OCI-LY3 (cell line): Measurements from ENCODE around the gene SOX15.

Source experiments
- H2AFZ ChIP-seq: fragments of 200-600, 300-600 bp; shearing (Covaris generic); 2 replicates; pipeline ENCODE4 v1.6.0; 2014; ENCODE audit warnings: antibody characterized with exemption, low read depth, low read length
- H3K27ac ChIP-seq: fragments of 200-600, 300-600 bp; sonication (generic); 2 replicates; pipeline ENCODE4 v1.5.1; 2014; ENCODE audit warnings: mild to moderate bottlenecking, low read length, moderate library complexity, mixed read lengths
- H3K27me3 ChIP-seq: fragments of 200-600, 300-600 bp; sonication (generic); 2 replicates; pipeline ENCODE4 v1.6.1; 2014; ENCODE audit warnings: low read depth, low read length, mixed read lengths
- H3K36me3 ChIP-seq: fragments of 200-600, 300-600 bp; sonication (generic); replicated peaks from 2 replicates; pipeline ENCODE3; 2014; ENCODE audit warnings: low read depth, low read length, mixed read lengths
- H3K4me1 ChIP-seq: fragments of 300-600, 200-600 bp; sonication (generic); 2 replicates; pipeline ENCODE4 v1.6.1; 2014; ENCODE audit warnings: low read length, mixed read lengths
- H3K4me2 ChIP-seq: fragments of 200-600, 300-600 bp; sonication (generic); 2 replicates; pipeline ENCODE4 v1.6.1; 2014; ENCODE audit warnings: low read length, mixed read lengths
- H3K4me3 ChIP-seq: fragments of 300-600, 200-600 bp; sonication (generic); 2 replicates; pipeline ENCODE4 v1.5.1; 2014; ENCODE audit warnings: antibody characterized with exemption, mild to moderate bottlenecking, low read length, moderate library complexity
- H3K79me2 ChIP-seq: fragments of 300-600, 200-600 bp; shearing (Covaris generic); 2 replicates; pipeline ENCODE4 v1.6.1; 2014; ENCODE audit warnings: mild to moderate bottlenecking, low read length, mixed read lengths
- H3K9ac ChIP-seq: fragments of 300-600, 200-600 bp; shearing (Covaris generic); 2 replicates; pipeline ENCODE4 v1.6.0; 2014; ENCODE audit warnings: mild to moderate bottlenecking, low read length, moderate library complexity
- H3K9me3 ChIP-seq: fragments of 200-600, 300-600 bp; shearing (Covaris generic); 2 replicates; pipeline ENCODE4 v1.6.1; 2014; ENCODE audit warnings: low read length, mixed read lengths; ENCODE audit not compliant: insufficient read depth
- H4K20me1 ChIP-seq: fragments of 200-600, 300-600 bp; sonication (generic); 2 replicates; pipeline ENCODE4 v1.6.1; 2016; ENCODE audit warnings: low read length, mixed read lengths; ENCODE audit not compliant: insufficient read depth
- CTCF ChIP-seq: fragments of 200-600, 300-600 bp; sonication (generic); IDR thresholded peaks from 2 replicates; pipeline ENCODE4 v1.5.1; 2014; ENCODE audit warnings: antibody characterized with exemption, low read length, low read depth
- EZH2phosphoT487 ChIP-seq: fragments of 200-600 bp; shearing (Covaris generic); IDR thresholded peaks from 2 replicates; pipeline ENCODE4 v1.6.1; 2018; ENCODE audit warnings: antibody characterized with exemption, mixed run types, low read depth

The SOX15 gene

GRCh38 chr17:7623661-7624060 is 33.8 kb upstream of the SOX15 start:
- Histone ChIP-seq H3K79me2 (no peaks in the 10 kb centered on the region), H3K27me3 (no peaks in the 10 kb centered on the region), H3K36me3 (no peaks in the 10 kb centered on the region), H3K4me1 (0 out of 2 replicates have a peak, but pooled peaks cover 4% of the 10 kb centered on the region), H3K27ac (no peak overlapping the region), H3K9ac (no peak overlapping the region), H3K4me3 (no peak overlapping the region), H3K4me2 (no peak overlapping the region), H3K9me3 (no peaks in the 10 kb centered on the region), H4K20me1 (no peaks in the 10 kb centered on the region), H2AFZ (no peak overlapping the region)
- TF ChIP-seq EZH2phosphoT487 (no peak), CTCF (no peak)

- no peaks in the 10 kb centered on the region for H4K20me1 ChIP-seq
- no peaks in the 10 kb centered on the region for H3K79me2 ChIP-seq
- no peak overlapping the region for H2AFZ ChIP-seq
- no peaks in the 10 kb centered on the region for H3K27me3 ChIP-seq
- no peaks in the 10 kb centered on the region for H3K36me3 ChIP-seq
- H3K27ac ChIP-seq: no peak overlapping the region
- H3K9ac ChIP-seq: no peak overlapping the region
- H3K9me3 ChIP-seq: no peaks in the 10 kb centered on the region
- no peaks in the 10 kb centered on the region for H3K4me1 ChIP-seq
- no peak overlapping the region for H3K4me2 ChIP-seq
- H3K4me3 ChIP-seq: no peak overlapping the region
- TF ChIP-seq EZH2phosphoT487 (no peak), CTCF (no peak)
Measured at GRCh38 chr17:7620835-7621234, 30.9 kb upstream of the SOX15 start.

GRCh38 chr17:7618608-7619007 is 28.7 kb upstream of the SOX15 start:
- H2AFZ ChIP-seq: no peak overlapping the region
- H3K79me2 ChIP-seq: peaks cover 8% of the 10 kb centered on the region
- H3K27ac ChIP-seq: no peak overlapping the region
- H3K27me3 ChIP-seq: no peaks in the 10 kb centered on the region
- H3K36me3 ChIP-seq: no peaks in the 10 kb centered on the region
- no peak overlapping the region for H3K9ac ChIP-seq
- H3K9me3 ChIP-seq: no peaks in the 10 kb centered on the region
- H4K20me1 ChIP-seq: no peaks in the 10 kb centered on the region
- H3K4me2 ChIP-seq: no peak overlapping the region
- no peak overlapping the region for H3K4me3 ChIP-seq
- TF ChIP-seq EZH2phosphoT487 (no peak), CTCF (no peak)
- peaks cover 3% of the 10 kb centered on the region; the same call in 1 of the 2 replicates for H3K4me1 ChIP-seq

- H3K9ac ChIP-seq: peak overlapping the region; percentile 59
- no peaks in the 10 kb centered on the region for H3K27me3 ChIP-seq
- H4K20me1 ChIP-seq: peaks cover 6% of the 10 kb centered on the region; the same call in 1 of the 2 replicates
- peak overlapping the region; percentile 76; the same call in 1 of the 2 replicates for H2AFZ ChIP-seq
- H3K4me1 ChIP-seq: peaks cover 11% of the 10 kb centered on the region
- TF ChIP-seq EZH2phosphoT487: no peak
- no peak for TF ChIP-seq CTCF
- H3K4me3 ChIP-seq: peak overlapping the region; percentile 86
- H3K79me2 ChIP-seq: peaks cover 35% of the 10 kb centered on the region
- H3K36me3 ChIP-seq: no peaks in the 10 kb centered on the region
- peak overlapping the region; percentile 58 for H3K4me2 ChIP-seq
- no peaks in the 10 kb centered on the region for H3K9me3 ChIP-seq
- H3K27ac ChIP-seq: peak overlapping the region; percentile 53
Measured at GRCh38 chr17:7615265-7615747, 25.4 kb upstream of the SOX15 start.
